Measurements from ENCODE around the gene SLC17A2. TPM values are rescaled to one million over a fixed set of nuclear protein-coding genes. Genes with fewer than 3 reads are reported as not detected.
"Not testable (repeated sequence)": the region's sequence is repeated elsewhere in the genome, so short reads cannot be mapped to it uniquely, and the experiment has no call there.

SLC17A2 gene
- total RNA-seq, 1 experiment from 2014 or later = not detected

DNA sequence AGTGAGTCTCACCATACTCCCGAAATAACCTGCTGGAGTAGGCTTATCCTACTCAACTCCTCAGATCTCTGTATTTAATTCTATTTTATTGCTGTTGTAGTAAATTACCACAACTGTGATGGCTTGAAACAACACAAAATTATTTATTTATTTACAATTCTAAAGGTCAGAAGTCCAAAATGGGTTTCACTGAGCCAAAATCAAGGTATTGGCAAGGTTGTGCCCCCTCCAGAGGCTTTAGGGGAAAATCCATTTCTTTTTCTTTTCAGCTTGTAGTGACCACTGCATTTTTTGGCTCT lies 869 bp upstream of the SLC17A2 start:
- in situ Hi-C loops (cut with HindIII; ENCODE audit: low pct_unique_long_range_greater_than_20kb, low sequenced_read_pairs) = no loop called here
- no peak for DNase-seq (ENCODE audit: low read depth, low spot score)

DNA sequence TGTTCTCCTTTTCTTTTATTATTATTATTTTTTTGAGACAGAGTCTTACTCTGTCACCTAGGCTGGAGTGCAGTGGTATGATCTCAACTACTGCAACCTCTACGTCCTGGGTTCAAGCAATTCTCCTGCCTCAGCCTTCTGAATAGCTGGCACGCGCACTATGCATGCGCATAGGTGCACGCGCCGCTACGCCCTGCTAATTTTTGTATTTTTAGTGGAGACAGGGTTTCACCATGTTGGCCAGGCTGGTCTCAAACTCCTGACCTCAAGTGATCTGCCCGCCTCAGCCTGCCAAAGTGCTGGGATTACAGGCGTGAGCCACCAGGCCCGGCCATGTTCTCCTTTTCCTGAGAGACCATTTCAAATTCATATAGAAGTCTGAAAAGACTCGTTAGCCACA lies 706 bp downstream of the SLC17A2 start:
- in situ Hi-C loops (cut with HindIII; ENCODE audit: low pct_unique_long_range_greater_than_20kb, low sequenced_read_pairs); DNase-seq (ENCODE audit: low read depth, low spot score): not testable (repeated sequence)

GRCh38 chr6:25928562-25929324 lies 1.7 kb downstream of the SLC17A2 start:
- in situ Hi-C loops (cut with HindIII; ENCODE audit: low pct_unique_long_range_greater_than_20kb, low sequenced_read_pairs) = no loop called here
- DNase-seq (ENCODE audit: low read depth, low spot score) = no peak

DNA sequence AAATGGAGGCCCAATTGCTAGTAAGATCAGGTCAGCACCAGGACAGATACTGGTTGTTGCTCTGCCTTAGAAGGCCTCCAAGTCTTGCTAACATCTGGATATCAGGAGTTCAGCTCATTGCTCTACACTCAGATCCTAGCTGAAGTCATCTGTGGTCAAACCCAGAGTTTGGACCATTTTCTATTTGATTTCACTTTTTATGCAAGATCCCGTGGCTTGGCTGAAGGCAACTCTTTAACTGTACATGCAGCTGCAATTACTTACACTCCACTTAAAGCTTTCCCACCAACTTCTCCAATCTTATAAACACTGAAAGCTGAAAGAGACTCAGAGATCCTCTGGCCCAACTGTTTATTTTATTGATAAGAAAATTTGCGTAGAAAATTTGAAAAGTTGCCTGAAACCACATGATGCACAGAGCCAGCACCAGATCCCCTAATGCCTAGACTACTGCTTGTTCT lies 2.7 kb downstream of the SLC17A2 start:
- DNase-seq (ENCODE audit: low read depth, low spot score) = no peak

DNA sequence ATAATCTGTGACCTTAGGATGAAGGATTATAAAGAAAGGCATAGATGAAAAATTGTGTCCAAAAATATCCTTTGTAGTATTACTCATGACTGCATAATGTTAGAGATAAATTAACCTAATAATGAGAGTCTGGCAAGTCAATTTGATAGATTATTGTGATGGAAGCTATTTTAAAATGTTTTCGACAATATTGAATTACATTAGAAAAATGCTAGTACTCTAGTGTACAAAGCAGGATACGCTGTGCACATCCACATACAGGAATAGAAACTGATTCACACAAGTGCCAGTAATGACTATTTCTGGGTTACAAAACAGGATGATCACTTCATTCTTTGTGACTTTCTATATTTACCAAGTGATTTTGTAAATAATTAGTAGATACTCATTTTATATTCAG lies 3.3 kb downstream of the SLC17A2 start:
- in situ Hi-C loops (cut with HindIII; ENCODE audit: low pct_unique_long_range_greater_than_20kb, low sequenced_read_pairs) = no loop called here
- no peak for DNase-seq (ENCODE audit: low read depth, low spot score)

More for the DNA sequence above, 2.7 kb downstream of the SLC17A2 start:
- in situ Hi-C loops (cut with HindIII; ENCODE audit: low pct_unique_long_range_greater_than_20kb, low sequenced_read_pairs) = no loop called here

DNA sequence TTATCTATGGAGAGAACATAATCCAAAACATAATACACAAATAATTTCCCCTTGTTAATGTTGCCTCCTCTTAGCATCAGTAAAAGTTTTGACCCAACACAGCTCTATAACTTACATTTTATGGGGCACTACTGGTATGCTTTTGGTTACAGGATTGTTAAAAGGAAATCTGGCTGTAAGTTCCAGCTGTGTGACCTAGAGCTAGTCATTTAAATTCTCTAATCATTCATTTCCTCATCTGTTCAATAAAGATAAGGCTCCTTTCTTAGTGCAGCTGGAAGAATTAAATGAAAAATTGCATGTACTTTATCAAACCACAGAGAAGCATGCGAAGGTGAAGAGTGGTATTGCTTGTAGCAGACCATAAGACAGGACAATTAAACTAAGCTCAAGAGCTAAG lies 4.6 kb downstream of the SLC17A2 start:
- in situ Hi-C loops (cut with HindIII; ENCODE audit: low pct_unique_long_range_greater_than_20kb, low sequenced_read_pairs) = no loop called here
- DNase-seq (ENCODE audit: low read depth, low spot score) = no peak

DNA sequence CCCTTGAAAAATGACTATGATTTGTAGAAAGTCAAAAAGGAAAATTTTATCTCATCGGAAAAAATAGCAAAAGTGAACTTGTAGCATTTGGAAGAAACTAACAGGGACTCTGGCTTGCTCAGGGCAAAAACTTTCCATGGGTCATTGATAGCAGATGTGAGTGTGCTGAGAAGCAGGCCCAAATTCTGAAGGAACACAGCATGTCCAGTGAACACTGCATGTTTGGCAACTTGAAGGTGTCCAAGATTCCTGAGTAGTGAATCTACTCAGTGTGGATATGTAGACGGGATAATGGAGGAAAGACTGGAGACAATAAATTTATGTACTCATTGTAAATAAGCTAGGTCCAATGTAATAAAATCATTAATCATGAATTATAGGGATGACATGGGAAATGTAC lies 8.2 kb downstream of the SLC17A2 start:
- no peak for DNase-seq (ENCODE audit: low read depth, low spot score)
- in situ Hi-C loops (cut with HindIII; ENCODE audit: low pct_unique_long_range_greater_than_20kb, low sequenced_read_pairs) = no loop called here

DNA sequence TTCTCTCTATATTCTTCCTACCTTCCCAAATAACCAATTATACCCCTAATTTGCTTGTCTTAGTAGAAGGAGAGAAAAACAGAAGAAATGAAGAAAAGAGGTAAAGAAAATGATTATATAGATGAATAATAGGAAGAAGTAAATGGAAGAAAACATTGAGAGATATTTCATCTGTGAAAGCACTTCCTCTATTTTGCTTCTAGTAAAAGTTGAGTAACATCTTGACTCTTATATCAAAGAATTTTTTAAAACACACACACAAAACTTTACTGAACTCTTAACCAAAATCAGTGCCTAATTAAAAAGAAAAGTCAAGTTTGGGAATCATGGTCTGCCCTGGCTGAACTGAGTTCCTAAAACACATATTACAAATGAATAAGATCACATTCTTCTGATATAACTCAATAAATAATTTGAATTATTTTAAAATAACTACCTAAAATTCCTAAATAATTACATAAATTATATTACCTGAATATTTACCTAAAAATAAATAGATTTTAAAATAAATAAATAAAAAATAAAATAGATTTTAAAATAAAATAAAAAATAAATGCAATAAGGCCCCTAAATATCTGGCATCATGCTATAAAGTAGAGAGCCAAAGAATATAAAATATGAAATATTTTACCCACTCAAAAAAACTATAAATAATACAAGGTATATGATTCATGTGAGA lies 8.8 kb downstream of the SLC17A2 start:
- DNase-seq (ENCODE audit: low read depth, low spot score) = no peak
- in situ Hi-C loops (cut with HindIII; ENCODE audit: low pct_unique_long_range_greater_than_20kb, low sequenced_read_pairs) = no loop called here

GRCh38 chr6:25919657-25920056 lies 10.8 kb downstream of the SLC17A2 start:
- in situ Hi-C loops (cut with HindIII; ENCODE audit: low pct_unique_long_range_greater_than_20kb, low sequenced_read_pairs) = no loop called here
- DNase-seq (ENCODE audit: low read depth, low spot score) = no peak

GRCh38 chr6:25918083-25918683 lies 12.3 kb downstream of the SLC17A2 start:
- DNase-seq (ENCODE audit: low read depth, low spot score) = no peak
- in situ Hi-C loops (cut with HindIII; ENCODE audit: low pct_unique_long_range_greater_than_20kb, low sequenced_read_pairs) = no loop called here

DNA sequence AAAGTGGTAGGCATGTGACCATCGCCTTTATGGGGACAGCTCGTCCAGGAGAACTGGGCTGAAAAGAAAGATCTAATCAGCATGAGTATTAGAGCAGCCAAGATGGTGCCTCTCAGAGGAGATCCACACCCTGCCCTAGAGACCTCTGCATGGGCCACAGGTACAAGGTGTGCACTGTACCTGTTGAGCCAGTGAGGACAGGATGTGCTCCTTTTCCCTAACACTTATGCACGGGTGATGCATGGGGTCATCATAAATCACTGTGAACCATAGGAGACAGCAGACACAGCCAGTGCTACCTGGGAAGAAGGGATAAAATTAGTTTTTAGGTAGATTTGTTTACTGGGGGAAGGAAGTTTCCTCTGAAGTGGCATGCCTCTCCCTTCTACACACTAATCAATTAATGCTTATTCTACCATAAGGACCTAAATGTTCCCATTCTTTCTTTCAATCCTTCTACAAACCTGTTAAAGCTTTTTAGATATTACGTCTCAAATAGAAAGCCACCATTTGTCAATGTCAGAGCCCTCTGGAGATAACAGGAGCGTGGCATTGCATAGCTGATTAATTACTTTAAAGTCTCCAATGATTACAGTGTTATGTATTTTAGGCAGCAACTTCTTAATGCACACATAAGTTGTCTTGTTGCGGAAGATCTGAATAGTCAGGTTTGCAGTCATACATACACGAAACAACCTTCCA lies 13.6 kb downstream of the SLC17A2 start:
- DNase-seq (ENCODE audit: low read depth, low spot score) = no peak
- in situ Hi-C loops (cut with HindIII; ENCODE audit: low pct_unique_long_range_greater_than_20kb, low sequenced_read_pairs) = no loop called here

DNA sequence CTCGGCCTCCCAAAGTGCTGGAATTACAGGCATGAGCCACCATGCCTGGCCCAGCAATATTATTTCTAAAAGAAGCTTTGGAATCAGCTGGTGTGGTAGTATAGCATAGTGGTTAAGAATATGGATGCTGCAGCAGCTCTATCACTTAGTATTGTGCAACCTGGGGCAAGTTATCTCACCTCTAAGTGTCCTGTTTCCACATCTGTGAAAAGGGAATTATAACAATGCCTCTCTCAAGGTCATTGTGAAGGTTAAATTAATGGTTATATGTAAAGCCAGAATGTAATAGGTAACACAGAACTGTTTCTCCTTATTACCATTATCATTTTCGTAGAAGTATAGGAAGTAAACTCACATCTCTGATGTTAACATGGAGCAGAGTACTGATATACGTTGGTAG lies 14.2 kb downstream of the SLC17A2 start:
- no peak for DNase-seq (ENCODE audit: low read depth, low spot score)
- in situ Hi-C loops (cut with HindIII; ENCODE audit: low pct_unique_long_range_greater_than_20kb, low sequenced_read_pairs) = no loop called here

DNA sequence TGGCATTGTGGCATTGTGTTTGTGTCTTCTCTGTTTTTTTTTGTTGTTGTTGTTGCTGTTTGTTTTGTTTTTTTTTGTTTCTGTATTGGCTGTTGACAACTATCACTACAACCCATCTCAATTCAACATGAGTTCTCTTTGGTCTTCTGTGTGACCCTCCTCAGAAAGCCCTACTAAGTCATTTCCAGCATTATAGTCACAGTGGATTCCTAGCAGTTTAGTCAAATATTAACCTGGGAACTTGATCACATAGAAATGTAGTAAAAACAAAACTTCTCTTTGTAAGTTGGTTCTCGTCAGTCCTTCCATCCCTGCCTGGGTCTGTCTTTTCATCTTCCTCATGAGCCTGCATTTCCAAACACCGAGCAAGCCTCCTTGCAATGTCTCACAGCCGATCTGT lies 16.8 kb downstream of the SLC17A2 start:
- in situ Hi-C loops (cut with HindIII; ENCODE audit: low pct_unique_long_range_greater_than_20kb, low sequenced_read_pairs) = no loop called here
- DNase-seq (ENCODE audit: low read depth, low spot score) = no peak

- in situ Hi-C loops (cut with HindIII; ENCODE audit: low pct_unique_long_range_greater_than_20kb, low sequenced_read_pairs) = no loop called here
- no peak for DNase-seq (ENCODE audit: low read depth, low spot score)
These were observed 19.1 kb downstream of the SLC17A2 start for GRCh38 chr6:25911351-25911750.

- in situ Hi-C loops (cut with HindIII; ENCODE audit: low pct_unique_long_range_greater_than_20kb, low sequenced_read_pairs) = no loop called here
- no peak for DNase-seq (ENCODE audit: low read depth, low spot score)
These were observed 22.9 kb downstream of the SLC17A2 start for GRCh38 chr6:25907475-25908014.

- DNase-seq (ENCODE audit: low read depth, low spot score) = no peak
- in situ Hi-C loops (cut with HindIII; ENCODE audit: low pct_unique_long_range_greater_than_20kb, low sequenced_read_pairs) = no loop called here
These were observed 26.9 kb downstream of the SLC17A2 start for GRCh38 chr6:25903467-25904099.

DNA sequence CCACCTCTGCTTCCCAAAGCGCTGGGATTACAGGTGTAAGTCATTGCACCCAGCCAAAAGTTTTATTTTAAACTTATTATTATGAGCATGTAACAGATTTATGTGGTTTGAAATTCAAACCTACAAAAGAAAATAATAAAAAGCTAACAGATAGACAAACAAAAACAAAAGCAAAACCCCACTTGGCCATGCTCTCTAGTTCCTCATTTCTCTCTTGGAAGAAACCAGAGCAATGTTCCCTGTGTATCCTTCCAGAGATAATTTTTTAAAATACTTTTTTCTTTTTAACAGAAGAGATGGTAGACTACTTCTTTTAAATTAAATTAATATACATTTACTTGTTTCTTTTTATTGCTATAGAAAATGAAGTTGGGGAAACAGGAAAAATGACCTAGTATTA lies 28.4 kb downstream of the SLC17A2 start:
- in situ Hi-C loops (cut with HindIII; ENCODE audit: low pct_unique_long_range_greater_than_20kb, low sequenced_read_pairs) = no loop called here
- no peak for DNase-seq (ENCODE audit: low read depth, low spot score)

DNA sequence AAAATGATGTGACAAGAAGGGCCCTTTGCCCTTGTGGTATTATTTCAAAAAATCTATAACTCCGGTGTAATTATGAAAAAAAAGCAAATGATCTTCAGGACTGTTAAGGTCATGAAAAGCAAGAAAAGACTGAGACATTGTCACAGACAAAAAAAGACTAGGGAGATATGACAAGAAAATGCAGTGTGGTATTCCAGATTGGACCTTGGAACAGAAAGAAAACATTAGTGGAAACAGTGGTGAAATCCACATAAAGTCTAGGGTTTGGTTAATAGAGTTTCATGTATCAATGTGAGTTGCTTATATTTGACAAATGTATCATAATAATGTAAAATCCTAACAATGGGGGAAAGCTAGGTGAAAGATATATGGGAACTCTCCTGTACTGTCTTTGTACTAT lies 29.6 kb downstream of the SLC17A2 start:
- no peak for DNase-seq (ENCODE audit: low read depth, low spot score)
- in situ Hi-C loops (cut with HindIII; ENCODE audit: low pct_unique_long_range_greater_than_20kb, low sequenced_read_pairs) = no loop called here

All from SK-MEL-5 (cell line).